Smooth muscle cell (in vitro differentiated cells): ENCODE measurements around the gene PLEKHA6. TPM values are rescaled to one million over a fixed set of nuclear protein-coding genes. Genes with fewer than 3 reads are reported as not detected.

Experiments used
- DNase-seq: peaks from one replicate; lab custom pipeline; 2025; ENCODE audit not compliant: unreplicated experiment; lab: John Stamatoyannopoulos, UW
- H2AFZ ChIP-seq: fragments of 200-600 bp; sonication (generic); 2 replicates; pipeline ENCODE4 v1.6.0; 2016; ENCODE audit warnings: antibody characterized with exemption, low read depth, mild to moderate bottlenecking
- H3F3A ChIP-seq: fragments of 200-600 bp; sonication (generic); 2 replicates; pipeline ENCODE4 v1.6.0; 2017; ENCODE audit warnings: antibody characterized with exemption, low read depth
- H3K27ac ChIP-seq: fragments of 200-600 bp; sonication (generic); 2 replicates; pipeline ENCODE4 v1.5.1; 2016; ENCODE audit warnings: low read depth, mild to moderate bottlenecking
- H3K27me3 ChIP-seq: fragments of 200-600 bp; sonication (generic); 2 replicates; pipeline ENCODE4 v1.6.1; 2016; ENCODE audit warnings: low read depth, mild to moderate bottlenecking
- H3K36me3 ChIP-seq: fragments of 200-600 bp; sonication (generic); 2 replicates; pipeline ENCODE4 v1.5.1; 2016; ENCODE audit warnings: low read depth
- H3K4me1 ChIP-seq: fragments of 200-600 bp; sonication (generic); 2 replicates; pipeline ENCODE4 v1.5.1; 2016; ENCODE audit warnings: low read depth
- H3K4me2 ChIP-seq: fragments of 200-600 bp; sonication (generic); 2 replicates; pipeline ENCODE4 v1.6.0; 2016; ENCODE audit warnings: mild to moderate bottlenecking
- H3K4me3 ChIP-seq: fragments of 200-600 bp; sonication (generic); 2 replicates; pipeline ENCODE4 v1.5.1; 2016; ENCODE audit warnings: mild to moderate bottlenecking
- H3K79me2 ChIP-seq: fragments of 200-600 bp; sonication (generic); 2 replicates; pipeline ENCODE4 v1.6.0; 2016; ENCODE audit warnings: low read depth, mild to moderate bottlenecking
- H3K9ac ChIP-seq: fragments of 200-600 bp; sonication (generic); 2 replicates; pipeline ENCODE4 v1.6.0; 2016; ENCODE audit warnings: low read depth
- H3K9me3 ChIP-seq: fragments of 200-600 bp; sonication (generic); replicated peaks from 2 replicates; pipeline ENCODE4 v1.5.1; 2016; ENCODE audit warnings: low read depth
- H4K20me1 ChIP-seq: fragments of 200-600 bp; sonication (generic); 2 replicates; pipeline ENCODE4 v1.6.0; 2016; ENCODE audit warnings: low read depth
- CTCF ChIP-seq: fragments of 200-600 bp; sonication (generic); IDR thresholded peaks from 2 replicates; pipeline ENCODE4 v1.5.1; 2017; ENCODE audit warnings: borderline replicate concordance, mild to moderate bottlenecking, antibody characterized with exemption; ENCODE audit not compliant: insufficient read depth, poor library complexity, severe bottlenecking
- WGBS: methylation state at CpG from one replicate; pipeline ENCODE4 v1.1.7; 2016; ENCODE audit warnings: low lambda C conversion rate; 5-methylcytosine and 5-hydroxymethylcytosine counted together
- polyA plus RNA-seq: library from polyadenylated mRNA; unstranded; fragments of >200 nt; fragmentation: Nextera tagmentation; extraction: Ambion mirVana; gene quantifications from 2 replicates; pipeline ENCODE4 v1.2.1, GENCODE V29; 2016
- total RNA-seq: library from RNA; depleted of rRNA; stranded (reverse); fragments of >200 nt; gene quantifications from 2 replicates; pipeline ENCODE4 v1.2.3, GENCODE V29; 2014

PLEKHA6 gene
- 0.45 and 0.67 TPM in 2 replicates for total RNA-seq
- polyA plus RNA-seq: 0.85 and 2.5 TPM in 2 replicates

GRCh38 chr1:204359474-204360255 is at the start of gene PLEKHA6:
Gene PLEKHA6 (minus strand): TSS chr1:204359929. CDS start chr1:204273727, 86,202 bp downstream.
- Histone ChIP-seq H3K9ac (no peak within 1 kb of the TSS), H3K4me3 (no peak within 1 kb of the TSS), H3K79me2 (no peaks in the 10 kb centered on the region), H3K27me3 (no peaks in the 10 kb centered on the region), H3K4me1 (peaks cover 22% of the 10 kb centered on the region), H3K9me3 (no peaks in the 10 kb centered on the region), H2AFZ (no peak within 1 kb of the TSS), H3F3A (no peaks in the 10 kb centered on the region), H4K20me1 (no peaks in the 10 kb centered on the region), H3K4me2 (peak within 1 kb of the TSS; percentile 25), H3K36me3 (no peaks in the 10 kb centered on the region), H3K27ac (no peak within 1 kb of the TSS)
- 21% methylated on average over 14 of the region's 20 CpGs for WGBS
- DNase-seq: no peak
- peak; percentile 11 for TF ChIP-seq CTCF

- Histone ChIP-seq H3F3A (peaks cover 8% of the 10 kb centered on the region), H3K27me3 (no peaks in the 10 kb centered on the region), H3K4me2 (peak overlapping the region; percentile 93), H4K20me1 (peaks cover 73% of the 10 kb centered on the region), H3K9me3 (no peaks in the 10 kb centered on the region), H3K4me3 (peak overlapping the region; percentile 91), H3K79me2 (peaks cover 68% of the 10 kb centered on the region), H3K9ac (peak overlapping the region; percentile 100), H2AFZ (no peak overlapping the region), H3K36me3 (peaks cover 17% of the 10 kb centered on the region), H3K4me1 (peaks cover 9% of the 10 kb centered on the region), H3K27ac (peak overlapping the region; percentile 100)
- DNase-seq: no peak
- no peak for TF ChIP-seq CTCF
- 0% methylated on average over 3 of the region's 3 CpGs for WGBS
Measured at GRCh38 chr1:204409123-204409522, 49.4 kb upstream of the PLEKHA6 start.

GRCh38 chr1:204408602-204409001 is 48.9 kb upstream of the PLEKHA6 start:
- Histone ChIP-seq H3K9me3 (no peaks in the 10 kb centered on the region), H3K36me3 (peaks cover 19% of the 10 kb centered on the region), H3K27me3 (no peaks in the 10 kb centered on the region), H3F3A (peaks cover 8% of the 10 kb centered on the region), H2AFZ (no peak overlapping the region), H3K4me1 (peaks cover 9% of the 10 kb centered on the region), H3K4me2 (peak overlapping the region; percentile 93), H3K9ac (peak overlapping the region; percentile 100), H3K27ac (no peak overlapping the region), H3K79me2 (peaks cover 68% of the 10 kb centered on the region), H3K4me3 (peak overlapping the region; percentile 91), H4K20me1 (peaks cover 78% of the 10 kb centered on the region)
- TF ChIP-seq CTCF: no peak
- 7% methylated on average over 1 of the region's 1 CpG for WGBS
- no peak for DNase-seq
